Skeletal muscle satellite cell (primary cell): ENCODE results near the gene ZG16.

Source experiments
- H3K27me3 ChIP-seq: 2 replicates; pipeline ENCODE4 v1.7.0; 2013; ENCODE audit warnings: low read length; ENCODE audit not compliant: control insufficient read depth, insufficient read depth
- H3K36me3 ChIP-seq: 2 replicates; pipeline ENCODE4 v1.7.0; 2013; ENCODE audit warnings: mild to moderate bottlenecking, control low read depth, low read length; ENCODE audit not compliant: insufficient read depth
- H3K4me1 ChIP-seq: 2 replicates; pipeline ENCODE4 v1.7.0; 2013; ENCODE audit warnings: low read length; ENCODE audit not compliant: control insufficient read depth, insufficient read depth
- H3K4me2 ChIP-seq: 2 replicates; pipeline ENCODE4 v1.7.0; 2013; ENCODE audit warnings: mild to moderate bottlenecking, low read length
- H3K4me3 ChIP-seq: 2 replicates; pipeline ENCODE4 v1.7.0; 2013; ENCODE audit warnings: low read length
- H3K9ac ChIP-seq: 2 replicates; pipeline ENCODE4 v1.7.0; 2013; ENCODE audit warnings: mild to moderate bottlenecking, low read depth, low read length, moderate library complexity
- H3K9me3 ChIP-seq: replicated peaks from 2 replicates; pipeline ENCODE4 v1.7.0; 2013; ENCODE audit warnings: mild to moderate bottlenecking, control low read depth, low read length

ZG16 gene

DNA sequence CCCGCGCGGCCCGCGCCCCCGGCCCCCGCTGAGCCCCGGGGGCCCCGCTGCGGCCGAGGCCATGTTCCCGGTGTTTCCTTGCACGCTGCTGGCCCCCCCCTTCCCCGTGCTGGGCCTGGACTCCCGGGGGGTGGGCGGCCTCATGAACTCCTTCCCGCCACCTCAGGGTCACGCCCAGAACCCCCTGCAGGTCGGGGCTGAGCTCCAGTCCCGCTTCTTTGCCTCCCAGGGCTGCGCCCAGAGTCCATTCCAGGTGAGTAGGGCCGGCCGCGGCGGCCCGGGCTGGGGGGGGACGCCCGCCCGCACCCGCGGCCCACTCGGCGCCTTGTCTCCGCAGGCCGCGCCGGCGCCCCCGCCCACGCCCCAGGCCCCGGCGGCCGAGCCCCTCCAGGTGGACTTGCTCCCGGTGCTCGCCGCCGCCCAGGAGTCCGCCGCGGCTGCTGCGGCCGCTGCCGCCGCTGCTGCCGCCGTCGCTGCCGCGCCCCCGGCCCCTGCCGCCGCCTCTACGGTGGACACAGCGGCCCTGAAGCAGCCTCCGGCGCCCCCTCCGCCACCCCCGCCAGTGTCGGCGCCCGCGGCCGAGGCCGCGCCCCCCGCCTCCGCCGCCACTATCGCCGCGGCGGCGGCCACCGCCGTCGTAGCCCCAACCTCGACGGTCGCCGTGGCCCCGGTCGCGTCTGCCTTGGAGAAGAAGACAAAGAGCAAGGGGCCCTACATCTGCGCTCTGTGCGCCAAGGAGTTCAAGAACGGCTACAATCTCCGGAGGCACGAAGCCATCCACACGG, 28.8 kb downstream of the ZG16 start:
- H3K4me2 ChIP-seq, result peak overlapping the region; percentile 89
- peak overlapping the region; percentile 77 for H3K9ac ChIP-seq
- peaks cover 35% of the 10 kb centered on the region for H3K36me3 ChIP-seq
- H3K4me3 ChIP-seq, result peak overlapping the region; percentile 77
- no peaks in the 10 kb centered on the region for H3K27me3 ChIP-seq
- H3K9me3 ChIP-seq, result no peaks in the 10 kb centered on the region
- H3K4me1 ChIP-seq, result peaks cover 51% of the 10 kb centered on the region

DNA sequence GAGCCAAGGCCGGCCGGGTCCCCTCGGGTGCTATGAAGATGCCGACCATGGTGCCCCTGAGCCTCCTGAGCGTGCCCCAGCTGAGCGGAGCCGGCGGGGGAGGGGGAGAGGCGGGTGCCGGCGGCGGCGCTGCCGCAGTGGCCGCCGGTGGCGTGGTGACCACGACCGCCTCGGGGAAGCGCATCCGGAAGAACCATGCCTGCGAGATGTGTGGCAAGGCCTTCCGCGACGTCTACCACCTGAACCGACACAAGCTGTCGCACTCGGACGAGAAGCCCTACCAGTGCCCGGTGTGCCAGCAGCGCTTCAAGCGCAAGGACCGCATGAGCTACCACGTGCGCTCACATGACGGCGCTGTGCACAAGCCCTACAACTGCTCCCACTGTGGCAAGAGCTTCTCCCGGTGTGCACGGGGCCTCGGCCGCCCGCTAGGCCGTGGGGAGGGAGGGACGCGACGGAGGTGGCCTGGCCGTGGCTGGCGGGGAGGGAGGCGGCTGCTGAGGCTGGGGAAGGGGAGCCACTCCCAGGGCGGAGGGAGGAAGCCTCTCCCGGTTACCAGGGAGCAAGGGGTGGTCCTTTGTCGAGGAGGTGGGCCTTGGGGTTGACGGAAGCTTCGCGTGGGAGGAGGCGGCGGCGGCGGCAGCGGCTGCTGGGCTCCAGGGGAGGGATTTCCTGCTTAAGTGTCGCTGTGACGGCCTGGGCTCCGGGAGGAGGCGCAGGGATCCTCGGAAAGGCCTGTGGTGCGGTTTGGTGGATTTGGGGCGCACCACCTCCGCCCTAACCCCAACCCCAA, 29.6 kb downstream of the ZG16 start:
- Histone ChIP-seq H3K36me3 (peaks cover 29% of the 10 kb centered on the region), H3K27me3 (no peaks in the 10 kb centered on the region), H3K4me2 (peak overlapping the region; percentile 89), H3K4me1 (peaks cover 56% of the 10 kb centered on the region), H3K9me3 (no peaks in the 10 kb centered on the region), H3K9ac (peak overlapping the region; percentile 77), H3K4me3 (peak overlapping the region; percentile 77)

DNA sequence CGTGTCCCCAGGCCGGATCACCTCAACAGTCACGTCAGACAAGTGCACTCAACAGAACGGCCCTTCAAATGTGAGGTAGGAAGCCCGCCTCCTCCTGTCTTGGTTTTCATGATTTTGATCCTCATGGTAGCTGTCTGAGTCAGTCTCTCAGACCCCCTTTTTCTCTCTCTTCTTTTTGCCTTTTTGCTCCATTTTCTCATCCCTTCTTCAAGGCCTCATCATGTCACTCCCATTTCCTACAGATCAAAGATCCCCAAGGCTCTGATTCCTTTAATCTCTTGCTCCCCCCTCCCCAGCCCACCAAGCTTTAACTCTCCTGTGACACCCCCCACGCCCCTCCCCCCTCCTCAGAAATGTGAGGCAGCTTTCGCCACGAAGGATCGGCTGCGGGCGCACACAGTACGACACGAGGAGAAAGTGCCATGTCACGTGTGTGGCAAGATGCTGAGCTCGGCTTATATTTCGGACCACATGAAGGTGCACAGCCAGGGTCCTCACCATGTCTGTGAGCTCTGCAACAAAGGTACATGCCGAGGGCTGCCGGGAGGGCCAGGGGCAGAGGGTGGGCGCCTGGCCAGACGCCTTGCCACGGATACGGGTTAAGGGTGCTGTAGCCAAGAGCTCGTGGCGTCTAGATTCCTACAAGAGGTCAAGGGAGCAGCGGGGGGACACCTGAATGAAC, 30.3 kb downstream of the ZG16 start:
- Histone ChIP-seq H3K27me3 (no peaks in the 10 kb centered on the region), H3K4me1 (peaks cover 59% of the 10 kb centered on the region), H3K4me3 (peak overlapping the region; percentile 77), H3K36me3 (peaks cover 22% of the 10 kb centered on the region), H3K4me2 (peak overlapping the region; percentile 89), H3K9ac (peak overlapping the region; percentile 77), H3K9me3 (no peaks in the 10 kb centered on the region)

DNA sequence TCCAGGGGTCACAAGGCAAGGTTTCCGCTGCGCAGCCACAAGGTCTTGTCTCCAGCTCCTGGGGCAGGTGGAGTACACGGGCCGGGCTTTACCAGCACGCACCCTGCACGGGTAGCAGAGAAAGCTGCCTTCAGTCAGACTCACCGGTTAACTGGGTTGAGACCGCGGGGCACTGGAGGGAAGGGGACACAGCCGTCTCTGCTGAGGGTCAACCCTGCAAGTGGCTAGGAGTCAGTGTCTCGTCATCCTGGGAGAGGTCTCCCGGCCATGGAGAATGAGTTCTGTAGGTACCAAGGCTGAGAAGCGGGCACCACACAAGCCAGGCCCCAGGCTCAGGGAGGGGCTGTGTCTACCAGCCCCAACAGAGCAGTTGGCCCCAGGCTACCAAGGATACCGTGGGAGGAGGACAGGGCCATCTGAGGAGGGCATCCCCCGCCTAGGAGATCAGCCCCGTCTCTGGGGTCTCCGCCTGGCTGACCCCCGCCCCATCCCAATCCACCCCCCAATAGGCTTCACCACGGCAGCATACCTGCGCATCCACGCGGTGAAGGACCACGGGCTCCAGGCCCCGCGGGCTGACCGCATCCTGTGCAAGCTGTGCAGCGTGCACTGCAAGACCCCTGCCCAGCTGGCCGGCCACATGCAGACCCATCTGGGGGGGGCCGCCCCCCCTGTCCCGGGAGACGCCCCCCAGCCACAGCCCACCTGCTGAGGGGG, 31.1 kb downstream of the ZG16 start:
- H3K4me1 ChIP-seq, result peaks cover 54% of the 10 kb centered on the region

DNA sequence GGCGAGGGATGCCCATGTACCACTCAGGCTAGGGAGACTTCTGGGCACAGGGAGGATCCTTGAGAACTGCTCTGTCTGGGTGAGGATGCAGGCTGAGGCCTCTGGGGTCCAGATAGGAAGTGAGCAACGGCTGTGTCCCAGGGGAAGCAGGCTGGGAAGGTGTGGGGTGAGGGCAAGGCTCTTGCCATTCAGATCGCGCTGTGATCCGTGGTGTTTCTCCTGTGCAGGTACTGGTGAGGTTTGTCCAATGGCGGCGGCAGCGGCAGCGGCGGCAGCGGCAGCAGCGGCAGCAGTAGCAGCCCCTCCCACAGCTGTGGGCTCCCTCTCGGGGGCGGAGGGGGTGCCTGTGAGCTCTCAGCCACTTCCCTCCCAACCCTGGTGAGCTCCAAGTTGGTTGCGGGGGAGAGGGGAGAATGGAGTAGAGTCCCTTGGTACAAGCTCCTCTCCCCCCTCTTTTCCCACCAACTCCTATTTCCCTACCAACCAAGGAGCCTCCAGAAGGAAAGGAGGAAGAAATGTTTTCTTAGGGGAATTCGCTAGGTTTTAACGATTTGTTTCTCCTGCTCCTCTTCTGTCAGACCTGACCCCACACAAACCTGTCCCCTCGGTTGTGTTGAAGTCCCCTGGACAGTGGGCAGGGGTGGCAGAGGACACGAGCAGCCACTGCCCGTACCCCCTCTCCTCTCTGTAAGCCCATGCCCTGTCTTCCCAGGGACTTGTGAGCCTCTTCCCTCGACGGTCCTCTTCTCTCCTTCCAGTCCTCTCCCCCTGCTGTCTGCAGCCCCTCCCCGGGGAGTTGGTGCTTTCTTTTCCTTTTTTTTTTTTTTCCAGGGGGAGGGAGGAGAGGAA, 32.0 kb downstream of the ZG16 start:
- Histone ChIP-seq H3K27me3 (no peaks in the 10 kb centered on the region), H3K4me3 (no peak overlapping the region), H3K9ac (peak overlapping the region; percentile 33), H3K36me3 (peaks cover 21% of the 10 kb centered on the region), H3K9me3 (no peaks in the 10 kb centered on the region), H3K4me2 (peak overlapping the region; percentile 94), H3K4me1 (peaks cover 48% of the 10 kb centered on the region)

More for the DNA sequence above, 31.1 kb downstream of the ZG16 start:
- no peaks in the 10 kb centered on the region for H3K9me3 ChIP-seq
- peak overlapping the region; percentile 89 for H3K4me2 ChIP-seq
- peak overlapping the region; percentile 77 for H3K9ac ChIP-seq
- peak overlapping the region; percentile 77 for H3K4me3 ChIP-seq
- H3K27me3 ChIP-seq, result no peaks in the 10 kb centered on the region
- peaks cover 21% of the 10 kb centered on the region for H3K36me3 ChIP-seq

DNA sequence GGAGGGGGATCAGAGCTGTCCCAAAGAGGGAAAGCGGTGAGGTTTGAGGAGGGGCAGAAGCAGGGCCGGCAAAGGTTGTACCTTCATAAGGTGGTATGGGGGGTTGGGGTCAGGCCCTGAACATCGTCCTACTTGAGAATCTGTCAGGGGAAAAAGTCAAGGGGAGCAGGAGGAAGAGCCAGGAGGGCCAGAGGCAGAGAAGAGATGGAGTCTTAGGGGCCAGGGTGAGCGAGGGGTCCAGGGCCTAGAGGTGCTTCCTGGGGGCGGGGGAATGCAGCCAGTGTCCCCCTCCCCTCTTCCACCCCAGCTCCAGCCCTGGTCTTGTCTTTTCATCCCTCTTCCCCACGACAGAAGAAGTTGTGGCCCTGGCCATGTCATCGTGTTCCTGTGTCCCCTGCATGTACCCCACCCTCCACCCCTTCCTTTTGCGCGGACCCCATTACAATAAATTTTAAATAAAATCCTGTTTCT, 32.7 kb downstream of the ZG16 start:
- Histone ChIP-seq H3K9me3 (no peaks in the 10 kb centered on the region), H3K9ac (peak overlapping the region; percentile 33), H3K27me3 (no peaks in the 10 kb centered on the region), H3K4me3 (no peak overlapping the region), H3K36me3 (peaks cover 21% of the 10 kb centered on the region), H3K4me1 (peaks cover 51% of the 10 kb centered on the region), H3K4me2 (peak overlapping the region; percentile 94)

DNA sequence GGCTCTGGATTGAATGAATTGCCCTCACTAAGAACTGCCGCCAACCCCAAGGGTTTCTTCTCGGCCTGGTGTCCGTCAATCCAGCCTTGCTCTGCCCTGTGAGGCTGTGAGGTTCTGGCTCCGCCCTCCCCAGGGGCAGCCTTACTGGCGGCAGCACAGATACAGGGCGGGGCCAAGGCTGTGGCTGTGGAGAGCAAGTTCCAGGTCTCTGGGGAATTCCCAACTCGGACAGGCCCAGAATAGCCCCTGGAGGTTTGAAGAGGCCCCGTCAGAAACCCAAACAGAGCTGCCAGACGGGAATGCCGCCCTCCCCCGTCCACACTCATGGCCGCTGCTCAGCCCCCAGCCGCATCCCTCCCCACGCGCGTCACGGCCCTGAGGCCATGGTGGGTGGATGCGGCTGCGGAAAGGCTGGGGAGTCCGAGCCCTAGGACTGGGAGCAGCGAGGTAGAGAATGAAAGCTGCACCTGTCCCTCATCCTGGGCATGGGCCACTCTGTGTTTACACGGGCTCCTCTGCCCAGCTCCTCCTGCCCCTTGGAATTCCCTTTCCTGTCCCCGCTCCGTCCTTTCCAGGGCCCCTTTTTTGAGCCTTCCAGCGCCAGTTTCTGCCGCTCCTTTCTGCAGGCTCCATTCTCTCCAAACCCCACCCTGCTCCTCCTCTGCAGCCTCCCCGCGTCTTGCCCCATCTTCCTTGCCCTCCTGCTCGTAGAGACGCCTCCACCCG, 33.3 kb downstream of the ZG16 start:
- H3K27me3 ChIP-seq, result no peaks in the 10 kb centered on the region
- H3K36me3 ChIP-seq, result peaks cover 21% of the 10 kb centered on the region
- H3K4me2 ChIP-seq, result peak overlapping the region; percentile 94
- H3K9ac ChIP-seq, result peak overlapping the region; percentile 42
- peaks cover 51% of the 10 kb centered on the region for H3K4me1 ChIP-seq
- H3K9me3 ChIP-seq, result no peaks in the 10 kb centered on the region
- H3K4me3 ChIP-seq, result peak overlapping the region; percentile 65

DNA sequence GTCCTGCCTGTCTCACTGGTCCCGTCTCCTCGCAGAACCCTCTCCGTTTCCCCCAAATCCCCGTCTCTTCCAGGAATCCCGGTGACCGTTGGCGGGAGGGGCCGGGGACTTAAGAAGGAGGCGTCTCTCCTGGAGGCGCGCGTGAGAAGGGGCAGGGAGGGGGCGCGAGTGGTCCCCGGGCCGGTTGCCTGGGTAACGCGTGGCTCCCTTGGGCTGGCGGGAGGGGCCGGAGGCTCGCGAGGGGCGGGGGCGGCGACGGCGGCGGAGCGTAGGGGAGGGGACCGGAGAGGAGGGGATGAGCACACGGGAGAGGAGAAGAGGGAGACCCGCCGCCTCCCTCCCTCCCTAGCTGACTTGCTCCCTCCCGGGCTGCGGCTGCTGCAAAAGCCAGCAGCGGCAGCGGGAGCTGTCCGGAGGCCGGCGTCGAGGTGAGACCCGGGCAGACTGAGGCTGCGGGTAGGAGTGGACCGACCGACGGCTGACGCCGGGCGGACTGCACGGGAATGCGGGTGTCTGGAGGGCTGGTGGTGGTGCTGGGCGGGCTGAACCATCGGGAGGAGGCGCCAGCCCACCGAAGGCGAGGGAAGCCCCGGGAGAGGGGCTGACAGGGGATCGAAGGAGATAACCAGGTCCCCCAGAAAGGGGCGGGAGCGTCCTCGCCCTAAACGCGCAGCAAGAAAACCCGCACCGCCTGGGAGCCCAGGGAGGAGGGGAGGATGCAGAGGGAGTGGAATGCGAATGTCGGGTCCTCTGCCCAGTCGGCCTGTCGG, 34.0 kb downstream of the ZG16 start, which contains the start of gene PRRT2:
PRRT2 (plus strand) TSS at position 298 of the 770 bp plus-strand sequence. CDS start 862 bp downstream, outside the sequence.
- peaks cover 21% of the 10 kb centered on the region for H3K36me3 ChIP-seq
- peak within 1 kb of the TSS; percentile 94 for H3K4me2 ChIP-seq
- peak within 1 kb of the TSS; percentile 42 for H3K9ac ChIP-seq
- H3K9me3 ChIP-seq, result no peaks in the 10 kb centered on the region
- no peaks in the 10 kb centered on the region for H3K27me3 ChIP-seq
- peaks cover 55% of the 10 kb centered on the region for H3K4me1 ChIP-seq
- peak within 1 kb of the TSS; percentile 65 for H3K4me3 ChIP-seq

DNA sequence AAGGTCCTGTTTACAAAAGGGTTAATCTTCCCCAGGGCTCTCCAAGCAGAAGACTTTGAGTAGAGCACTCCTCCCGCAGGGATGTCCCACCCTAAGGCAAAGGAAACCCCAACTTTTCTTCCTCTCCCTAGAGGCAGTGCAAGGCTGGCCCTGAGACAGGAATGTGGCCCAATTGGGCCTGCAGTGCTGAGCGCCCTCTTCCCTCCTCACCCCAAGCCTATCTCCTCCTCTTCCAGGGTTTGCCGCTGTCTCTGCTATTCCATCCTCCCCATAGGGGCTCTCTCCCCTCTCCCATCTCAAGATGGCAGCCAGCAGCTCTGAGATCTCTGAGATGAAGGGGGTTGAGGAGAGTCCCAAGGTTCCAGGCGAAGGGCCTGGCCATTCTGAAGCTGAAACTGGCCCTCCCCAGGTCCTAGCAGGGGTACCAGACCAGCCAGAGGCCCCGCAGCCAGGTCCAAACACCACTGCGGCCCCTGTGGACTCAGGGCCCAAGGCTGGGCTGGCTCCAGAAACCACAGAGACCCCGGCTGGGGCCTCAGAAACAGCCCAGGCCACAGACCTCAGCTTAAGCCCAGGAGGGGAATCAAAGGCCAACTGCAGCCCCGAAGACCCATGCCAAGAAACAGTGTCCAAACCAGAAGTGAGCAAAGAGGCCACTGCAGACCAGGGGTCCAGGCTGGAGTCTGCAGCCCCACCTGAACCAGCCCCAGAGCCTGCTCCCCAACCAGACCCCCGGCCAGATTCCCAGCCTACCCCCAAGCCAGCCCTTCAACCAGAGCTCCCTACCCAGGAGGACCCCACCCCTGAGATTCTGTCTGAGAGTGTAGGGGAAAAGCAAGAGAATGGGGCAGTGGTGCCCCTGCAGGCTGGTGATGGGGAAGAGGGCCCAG, 34.9 kb downstream of the ZG16 start:
- no peaks in the 10 kb centered on the region for H3K27me3 ChIP-seq
- H3K9me3 ChIP-seq, result no peaks in the 10 kb centered on the region
- peaks cover 21% of the 10 kb centered on the region for H3K36me3 ChIP-seq
- H3K9ac ChIP-seq, result no peak overlapping the region
- peaks cover 54% of the 10 kb centered on the region for H3K4me1 ChIP-seq
- H3K4me3 ChIP-seq, result no peak overlapping the region
- H3K4me2 ChIP-seq, result peak overlapping the region; percentile 94
